Ishikawa (cell line): ENCODE results near the gene ECHDC3.

ENCODE experiments used
- CEBPB ChIP-seq: IDR thresholded peaks from 2 replicates; pipeline ENCODE4 v1.6.1; 2012
- CREB1 ChIP-seq: IDR thresholded peaks from 2 replicates; pipeline ENCODE4 v1.6.1; 2012; ENCODE audit warnings: low read depth
- EGR1 ChIP-seq: IDR thresholded peaks from 2 replicates; pipeline ENCODE4 v1.6.1; 2012
- EP300 ChIP-seq: IDR thresholded peaks from 2 replicates; pipeline ENCODE4 v1.6.1; 2012; ENCODE audit warnings: borderline replicate concordance
- FOXM1 ChIP-seq: IDR thresholded peaks from 2 replicates; pipeline ENCODE4 v1.6.1; 2012; ENCODE audit warnings: low read depth, borderline replicate concordance
- NFIC ChIP-seq: IDR thresholded peaks from 2 replicates; pipeline ENCODE4 v1.6.1; 2012
- RAD21 ChIP-seq: IDR thresholded peaks from 2 replicates; pipeline ENCODE4 v1.6.1; 2012; ENCODE audit warnings: low read depth
- TAF1 ChIP-seq: IDR thresholded peaks from 2 replicates; pipeline ENCODE4 v1.6.1; 2012; ENCODE audit warnings: low read depth, mild to moderate bottlenecking
- TCF12 ChIP-seq: IDR thresholded peaks from 2 replicates; pipeline ENCODE4 v1.6.1; 2012; ENCODE audit warnings: low read depth
- TEAD4 ChIP-seq: IDR thresholded peaks from 2 replicates; pipeline ENCODE4 v1.6.1; 2012
- YY1 ChIP-seq: IDR thresholded peaks from 2 replicates; pipeline ENCODE4 v1.6.1; 2012; ENCODE audit warnings: low read depth
- ZBTB7A ChIP-seq: IDR thresholded peaks from 2 replicates; pipeline ENCODE4 v1.6.1; 2012; ENCODE audit warnings: low read depth
- TF ChIP-seq, protein P1 (sequence below): IDR thresholded peaks from 2 replicates; pipeline ENCODE4 v1.6.1; 2012
- TF ChIP-seq, protein P2 (sequence below): IDR thresholded peaks from 2 replicates; pipeline ENCODE4 v1.6.1; 2012
- TF ChIP-seq, protein P3 (sequence below): IDR thresholded peaks from 2 replicates; pipeline ENCODE4 v1.6.1; 2012; ENCODE audit warnings: low read depth, mild to moderate bottlenecking

ECHDC3 gene

DNA sequence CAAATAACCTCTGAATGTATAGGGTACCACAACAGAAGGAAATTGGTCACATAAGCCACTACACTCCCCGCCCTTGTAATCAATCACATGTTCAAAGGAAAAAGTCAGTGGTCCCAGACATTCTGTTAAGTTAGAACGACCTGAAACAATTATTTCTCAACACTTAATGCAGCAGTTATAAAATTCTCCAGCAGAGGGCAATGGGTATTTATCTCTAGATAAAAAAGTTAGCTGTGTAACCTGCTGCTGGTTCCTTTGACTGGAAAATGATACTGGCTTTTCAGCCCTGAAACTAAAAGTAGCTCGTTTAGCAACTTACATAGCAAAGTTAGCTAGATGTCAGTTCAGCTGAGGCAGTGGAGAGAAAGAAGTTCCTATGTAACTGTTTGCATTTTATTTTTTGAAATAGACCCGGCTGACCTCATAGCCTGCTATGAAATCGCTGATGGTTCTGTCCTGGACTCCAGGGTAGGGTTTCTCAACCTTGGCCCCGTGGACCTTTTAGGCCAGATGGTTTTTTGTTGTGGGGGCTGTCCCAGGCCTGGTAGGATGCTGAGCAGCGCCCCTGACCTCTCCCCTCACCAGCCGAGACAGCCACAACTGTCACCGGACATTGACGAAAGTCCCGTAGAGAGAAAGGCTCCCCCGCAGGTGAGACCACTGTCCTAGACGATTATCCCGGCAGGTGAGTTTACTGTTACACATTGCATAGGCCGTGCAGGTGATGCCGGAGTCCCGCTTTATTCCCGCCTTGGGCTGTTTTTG lies 40.8 kb downstream of the ECHDC3 start:
- TF ChIP-seq ZBTB7A (no peak), CREB1 (no peak), CEBPB (peak; percentile 69), TCF12 (no peak), FOXM1 (no peak), RAD21 (peak; percentile 74)
- TF ChIP-seq, protein P1, sequence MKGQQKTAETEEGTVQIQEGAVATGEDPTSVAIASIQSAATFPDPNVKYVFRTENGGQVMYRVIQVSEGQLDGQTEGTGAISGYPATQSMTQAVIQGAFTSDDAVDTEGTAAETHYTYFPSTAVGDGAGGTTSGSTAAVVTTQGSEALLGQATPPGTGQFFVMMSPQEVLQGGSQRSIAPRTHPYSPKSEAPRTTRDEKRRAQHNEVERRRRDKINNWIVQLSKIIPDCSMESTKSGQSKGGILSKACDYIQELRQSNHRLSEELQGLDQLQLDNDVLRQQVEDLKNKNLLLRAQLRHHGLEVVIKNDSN: no peak
- TF ChIP-seq, protein P2, sequence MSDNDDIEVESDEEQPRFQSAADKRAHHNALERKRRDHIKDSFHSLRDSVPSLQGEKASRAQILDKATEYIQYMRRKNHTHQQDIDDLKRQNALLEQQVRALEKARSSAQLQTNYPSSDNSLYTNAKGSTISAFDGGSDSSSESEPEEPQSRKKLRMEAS: no peak

DNA sequence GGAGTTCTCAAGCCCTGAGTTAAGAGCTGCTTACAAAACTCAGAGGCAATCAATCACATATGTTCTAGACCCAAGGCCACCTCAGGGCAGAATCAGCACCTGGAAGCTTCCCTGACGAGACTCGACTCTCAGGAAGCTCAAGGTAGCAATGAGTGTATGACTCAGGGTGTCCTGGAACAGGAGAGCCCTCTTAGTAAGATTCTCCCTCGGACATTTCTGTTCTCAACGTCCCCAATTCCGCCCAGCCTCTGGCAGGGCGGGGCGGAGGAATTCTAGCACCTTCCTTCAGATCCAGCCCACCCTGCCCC lies 41.3 kb downstream of the ECHDC3 start:
- no peak for TF ChIP-seq EGR1
- no peak for TF ChIP-seq TCF12
- TF ChIP-seq CEBPB: no peak
- no peak for TF ChIP-seq ZBTB7A
- TF ChIP-seq NFIC: no peak
- TF ChIP-seq, protein P3, sequence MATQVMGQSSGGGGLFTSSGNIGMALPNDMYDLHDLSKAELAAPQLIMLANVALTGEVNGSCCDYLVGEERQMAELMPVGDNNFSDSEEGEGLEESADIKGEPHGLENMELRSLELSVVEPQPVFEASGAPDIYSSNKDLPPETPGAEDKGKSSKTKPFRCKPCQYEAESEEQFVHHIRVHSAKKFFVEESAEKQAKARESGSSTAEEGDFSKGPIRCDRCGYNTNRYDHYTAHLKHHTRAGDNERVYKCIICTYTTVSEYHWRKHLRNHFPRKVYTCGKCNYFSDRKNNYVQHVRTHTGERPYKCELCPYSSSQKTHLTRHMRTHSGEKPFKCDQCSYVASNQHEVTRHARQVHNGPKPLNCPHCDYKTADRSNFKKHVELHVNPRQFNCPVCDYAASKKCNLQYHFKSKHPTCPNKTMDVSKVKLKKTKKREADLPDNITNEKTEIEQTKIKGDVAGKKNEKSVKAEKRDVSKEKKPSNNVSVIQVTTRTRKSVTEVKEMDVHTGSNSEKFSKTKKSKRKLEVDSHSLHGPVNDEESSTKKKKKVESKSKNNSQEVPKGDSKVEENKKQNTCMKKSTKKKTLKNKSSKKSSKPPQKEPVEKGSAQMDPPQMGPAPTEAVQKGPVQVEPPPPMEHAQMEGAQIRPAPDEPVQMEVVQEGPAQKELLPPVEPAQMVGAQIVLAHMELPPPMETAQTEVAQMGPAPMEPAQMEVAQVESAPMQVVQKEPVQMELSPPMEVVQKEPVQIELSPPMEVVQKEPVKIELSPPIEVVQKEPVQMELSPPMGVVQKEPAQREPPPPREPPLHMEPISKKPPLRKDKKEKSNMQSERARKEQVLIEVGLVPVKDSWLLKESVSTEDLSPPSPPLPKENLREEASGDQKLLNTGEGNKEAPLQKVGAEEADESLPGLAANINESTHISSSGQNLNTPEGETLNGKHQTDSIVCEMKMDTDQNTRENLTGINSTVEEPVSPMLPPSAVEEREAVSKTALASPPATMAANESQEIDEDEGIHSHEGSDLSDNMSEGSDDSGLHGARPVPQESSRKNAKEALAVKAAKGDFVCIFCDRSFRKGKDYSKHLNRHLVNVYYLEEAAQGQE: no peak
- TF ChIP-seq FOXM1: no peak
- TF ChIP-seq EP300: no peak
- no peak for TF ChIP-seq TEAD4
- TF ChIP-seq, protein P2: no peak
- TF ChIP-seq TAF1: no peak
- no peak for TF ChIP-seq RAD21

DNA sequence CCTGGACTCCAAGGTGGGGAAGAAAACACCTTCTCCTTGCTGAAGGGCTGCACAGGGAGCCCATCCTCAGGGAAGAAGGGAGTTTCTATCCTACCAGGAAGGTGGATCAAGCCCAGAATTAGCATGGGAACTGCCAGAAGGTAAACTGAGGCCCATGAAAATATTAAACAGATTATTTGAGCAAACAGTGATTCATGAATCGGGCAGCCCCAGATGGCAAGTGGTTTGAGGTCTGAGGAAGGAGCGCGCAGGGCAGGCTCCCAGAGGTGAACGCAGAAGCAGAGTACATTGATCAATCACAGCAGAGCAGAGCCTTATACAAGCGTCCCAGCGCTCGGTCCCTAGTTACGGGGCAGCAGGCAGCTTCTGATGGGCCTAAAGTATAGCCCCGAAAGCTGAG lies 45.2 kb downstream of the ECHDC3 start:
- TF ChIP-seq TCF12 (no peak), TEAD4 (no peak), YY1 (no peak), ZBTB7A (no peak), CEBPB (no peak), NFIC (no peak), CREB1 (no peak), RAD21 (no peak), TAF1 (no peak), EP300 (no peak), EGR1 (no peak), FOXM1 (no peak)
- TF ChIP-seq, protein P1: no peak
- TF ChIP-seq, protein P3: no peak
- TF ChIP-seq, protein P2: no peak

DNA sequence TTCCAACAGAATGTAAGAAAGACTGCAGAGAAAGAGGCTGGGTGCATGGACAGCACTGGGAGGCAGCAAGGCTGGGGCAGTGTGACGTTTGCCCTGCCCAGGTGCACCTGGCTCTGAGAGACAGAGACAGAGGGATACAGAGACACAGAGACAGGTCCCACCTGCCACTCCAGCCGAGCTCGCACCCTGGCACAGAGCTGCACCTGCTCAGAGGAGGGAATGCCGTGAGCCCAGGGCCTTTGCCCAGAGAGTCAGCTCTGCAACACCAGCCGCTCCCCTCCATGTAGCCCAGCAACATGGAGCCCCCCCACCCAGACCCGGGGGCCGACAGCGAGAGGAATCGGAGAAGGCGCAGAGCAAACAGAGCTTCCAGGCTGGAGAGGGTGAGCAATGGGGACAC lies 45.7 kb downstream of the ECHDC3 start:
- TF ChIP-seq FOXM1 (no peak), CEBPB (no peak), EGR1 (no peak), RAD21 (no peak), YY1 (no peak), ZBTB7A (no peak), TAF1 (no peak), EP300 (no peak), CREB1 (no peak), TCF12 (no peak), TEAD4 (no peak), NFIC (no peak)
- TF ChIP-seq, protein P3: no peak
- TF ChIP-seq, protein P2: no peak
- TF ChIP-seq, protein P1: no peak
